A673 (cell line): ENCODE data around the gene CCDC88B.
"Not testable (repeated sequence)": the region's sequence is repeated elsewhere in the genome, so short reads cannot be mapped to it uniquely, and the experiment has no call there.

Source experiments
- CTCF ChIP-seq: fragments of 300-800, 200-600 bp; sonication (generic); conservative IDR thresholded peaks from 2 replicates; pipeline ENCODE4 v1.5.1; 2017; ENCODE audit warnings: low read depth, mild to moderate bottlenecking, antibody characterized with exemption, low read length, moderate library complexity, mixed read lengths
- EZH2 ChIP-seq: fragments of 200-600 bp; sonication (generic); IDR thresholded peaks from 2 replicates; pipeline ENCODE4 v1.6.1; 2017; ENCODE audit warnings: borderline replicate concordance, low read depth, mild to moderate bottlenecking, mixed read lengths, antibody characterized with exemption, low read length; ENCODE audit not compliant: poor library complexity, severe bottlenecking

DNA sequence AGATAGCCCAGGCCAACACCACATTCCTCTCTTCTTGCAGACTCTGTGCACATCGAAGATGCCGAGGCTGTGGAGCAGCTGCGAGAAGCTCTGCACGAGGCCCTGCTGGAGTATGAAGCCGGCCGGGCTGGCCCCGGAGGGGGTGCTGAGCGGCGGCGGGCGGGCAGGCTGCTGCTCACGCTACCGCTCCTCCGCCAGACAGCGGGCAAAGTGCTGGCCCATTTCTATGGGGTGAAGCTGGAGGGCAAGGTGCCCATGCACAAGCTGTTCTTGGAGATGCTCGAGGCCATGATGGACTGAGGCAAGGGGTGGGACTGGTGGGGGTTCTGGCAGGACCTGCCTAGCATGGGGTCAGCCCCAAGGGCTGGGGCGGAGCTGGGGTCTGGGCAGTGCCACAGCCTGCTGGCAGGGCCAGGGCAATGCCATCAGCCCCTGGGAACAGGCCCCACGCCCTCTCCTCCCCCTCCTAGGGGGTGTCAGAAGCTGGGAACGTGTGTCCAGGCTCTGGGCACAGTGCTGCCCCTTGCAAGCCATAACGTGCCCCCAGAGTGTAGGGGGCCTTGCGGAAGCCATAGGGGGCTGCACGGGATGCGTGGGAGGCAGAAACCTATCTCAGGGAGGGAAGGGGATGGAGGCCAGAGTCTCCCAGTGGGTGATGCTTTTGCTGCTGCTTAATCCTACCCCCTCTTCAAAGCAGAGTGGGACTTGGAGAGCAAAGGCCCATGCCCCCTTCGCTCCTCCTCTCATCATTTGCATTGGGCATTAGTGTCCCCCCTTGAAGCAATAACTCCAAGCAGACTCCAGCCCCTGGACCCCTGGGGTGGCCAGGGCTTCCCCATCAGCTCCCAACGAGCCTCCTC, 24.1 kb upstream of the CCDC88B start:
- not testable (repeated sequence) for TF ChIP-seq EZH2, CTCF
